ENCODE results near the gene DDRGK1.
"Not testable (repeated sequence)": the region's sequence is repeated elsewhere in the genome, so short reads cannot be mapped to it uniquely, and the experiment has no call there.

DDRGK1 gene

DNA sequence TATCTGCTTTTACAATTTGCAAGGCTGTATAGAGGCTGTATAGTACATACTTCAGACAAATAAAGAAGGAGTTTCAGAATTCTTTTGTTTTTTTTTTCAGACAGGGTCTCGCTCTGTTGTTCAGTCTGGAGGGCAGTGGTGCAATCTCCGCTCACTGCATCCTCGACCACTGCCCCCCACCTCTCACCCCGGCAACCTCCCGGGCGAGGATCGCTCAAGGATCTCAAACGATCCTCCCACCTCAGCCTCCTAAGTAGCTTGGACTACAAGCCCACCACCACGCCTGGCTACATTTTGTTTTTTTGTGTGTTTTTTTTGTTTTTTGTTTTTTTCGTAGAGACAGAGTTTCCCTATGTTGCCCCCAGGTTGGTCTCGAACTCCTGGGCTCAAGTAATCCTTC is 46.7 kb downstream of the DDRGK1 start:
- TF ChIP-seq, protein P1, sequence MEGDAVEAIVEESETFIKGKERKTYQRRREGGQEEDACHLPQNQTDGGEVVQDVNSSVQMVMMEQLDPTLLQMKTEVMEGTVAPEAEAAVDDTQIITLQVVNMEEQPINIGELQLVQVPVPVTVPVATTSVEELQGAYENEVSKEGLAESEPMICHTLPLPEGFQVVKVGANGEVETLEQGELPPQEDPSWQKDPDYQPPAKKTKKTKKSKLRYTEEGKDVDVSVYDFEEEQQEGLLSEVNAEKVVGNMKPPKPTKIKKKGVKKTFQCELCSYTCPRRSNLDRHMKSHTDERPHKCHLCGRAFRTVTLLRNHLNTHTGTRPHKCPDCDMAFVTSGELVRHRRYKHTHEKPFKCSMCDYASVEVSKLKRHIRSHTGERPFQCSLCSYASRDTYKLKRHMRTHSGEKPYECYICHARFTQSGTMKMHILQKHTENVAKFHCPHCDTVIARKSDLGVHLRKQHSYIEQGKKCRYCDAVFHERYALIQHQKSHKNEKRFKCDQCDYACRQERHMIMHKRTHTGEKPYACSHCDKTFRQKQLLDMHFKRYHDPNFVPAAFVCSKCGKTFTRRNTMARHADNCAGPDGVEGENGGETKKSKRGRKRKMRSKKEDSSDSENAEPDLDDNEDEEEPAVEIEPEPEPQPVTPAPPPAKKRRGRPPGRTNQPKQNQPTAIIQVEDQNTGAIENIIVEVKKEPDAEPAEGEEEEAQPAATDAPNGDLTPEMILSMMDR (IDR thresholded peaks at IDR 0.05; ENCODE audit: extremely low read depth, missing control alignments): no peak
- no peak for DNase-seq (ENCODE audit: low spot score)

DNA sequence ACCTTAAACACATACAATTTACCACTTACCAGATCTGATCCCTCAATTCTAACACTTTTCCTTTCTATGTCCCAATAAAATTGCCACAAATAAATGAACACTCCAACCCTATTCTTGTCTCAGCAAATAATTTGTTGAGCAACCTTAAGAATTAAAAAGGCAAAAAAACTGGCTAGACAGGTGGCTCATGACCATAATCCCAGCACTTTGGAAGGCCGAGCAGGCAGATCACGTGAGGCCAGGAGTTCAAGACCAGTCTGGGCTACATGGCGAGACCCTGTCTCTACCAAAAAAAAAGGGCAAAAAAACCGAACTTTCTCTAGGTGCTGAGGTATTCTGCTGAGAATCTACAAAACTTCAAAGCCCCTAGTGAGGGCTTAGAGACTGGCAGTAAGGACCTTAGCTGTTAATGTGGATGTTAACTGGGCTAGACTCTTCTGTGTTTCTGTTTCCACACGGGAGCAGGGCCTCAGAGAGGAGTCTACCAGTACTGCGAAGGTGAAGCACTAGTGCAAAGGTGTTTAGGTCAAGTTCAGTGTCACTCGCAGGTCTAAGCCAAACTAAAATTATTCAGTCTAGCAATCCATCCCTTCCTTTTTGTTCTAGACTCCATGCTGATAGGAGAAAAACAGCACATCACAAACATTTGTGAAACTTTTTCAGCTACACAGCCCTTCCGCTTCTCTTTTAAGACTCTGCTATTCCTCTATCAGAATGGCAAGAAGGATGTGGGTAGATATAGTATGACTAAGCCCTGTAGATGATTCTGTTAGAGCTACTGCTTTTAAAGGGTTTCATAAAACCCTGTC is 47.5 kb downstream of the DDRGK1 start:
- DNase-seq (ENCODE audit: low spot score): peak; percentile 67
- TF ChIP-seq, protein P1 (IDR thresholded peaks at IDR 0.05; ENCODE audit: extremely low read depth, missing control alignments): no peak

DNA sequence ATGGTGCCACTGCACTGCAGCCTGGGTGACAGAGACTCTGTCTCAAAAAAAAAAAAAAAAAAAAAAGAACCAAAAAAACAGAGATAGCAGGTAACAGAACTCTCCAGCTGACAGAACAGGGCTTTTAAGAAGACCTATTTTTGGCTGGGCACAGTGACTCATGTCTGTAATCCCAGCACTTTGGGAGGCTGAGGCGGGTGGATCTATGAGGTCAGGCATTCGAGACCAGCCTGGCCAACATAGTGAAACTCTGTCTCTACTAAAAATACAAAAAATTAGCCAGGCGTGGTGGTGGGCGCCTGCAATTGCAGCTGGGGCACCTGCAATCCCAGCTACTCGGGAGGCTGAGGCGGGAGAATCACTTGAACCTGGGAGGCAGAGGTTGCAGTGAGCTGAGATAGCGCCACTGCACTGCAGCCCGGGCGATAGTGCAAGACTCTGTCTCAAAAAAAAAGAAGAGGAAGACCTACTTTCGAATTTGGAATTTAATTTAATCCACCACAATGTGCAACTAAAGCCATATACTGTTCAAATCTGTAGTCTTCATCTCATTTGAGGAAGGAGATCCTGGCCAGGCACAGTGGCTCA is 52.3 kb downstream of the DDRGK1 start:
- DNase-seq (ENCODE audit: low spot score): not testable (repeated sequence)

DNA sequence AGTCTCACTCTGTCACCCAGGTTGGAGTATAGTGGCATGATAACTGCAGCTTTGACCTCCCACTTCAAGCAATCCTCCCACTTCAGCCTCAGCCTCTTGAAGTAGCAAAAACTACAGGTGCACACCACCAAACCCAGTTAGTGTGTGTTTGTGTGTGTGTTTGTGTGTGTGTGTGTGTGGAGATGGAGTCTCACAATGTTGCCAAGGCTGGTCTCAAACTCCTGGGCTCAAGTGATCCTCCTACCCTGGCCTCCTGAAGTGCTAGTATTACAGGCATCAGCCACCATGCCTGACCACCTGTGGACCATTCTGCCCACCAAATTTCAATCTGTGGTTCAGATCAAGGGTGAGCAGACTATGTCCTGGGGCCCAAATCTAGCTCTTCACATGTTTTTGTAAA is 53.6 kb downstream of the DDRGK1 start:
- TF ChIP-seq, protein P1 (IDR thresholded peaks at IDR 0.05; ENCODE audit: extremely low read depth, missing control alignments): no peak
- no peak for DNase-seq (ENCODE audit: low spot score)

DNA sequence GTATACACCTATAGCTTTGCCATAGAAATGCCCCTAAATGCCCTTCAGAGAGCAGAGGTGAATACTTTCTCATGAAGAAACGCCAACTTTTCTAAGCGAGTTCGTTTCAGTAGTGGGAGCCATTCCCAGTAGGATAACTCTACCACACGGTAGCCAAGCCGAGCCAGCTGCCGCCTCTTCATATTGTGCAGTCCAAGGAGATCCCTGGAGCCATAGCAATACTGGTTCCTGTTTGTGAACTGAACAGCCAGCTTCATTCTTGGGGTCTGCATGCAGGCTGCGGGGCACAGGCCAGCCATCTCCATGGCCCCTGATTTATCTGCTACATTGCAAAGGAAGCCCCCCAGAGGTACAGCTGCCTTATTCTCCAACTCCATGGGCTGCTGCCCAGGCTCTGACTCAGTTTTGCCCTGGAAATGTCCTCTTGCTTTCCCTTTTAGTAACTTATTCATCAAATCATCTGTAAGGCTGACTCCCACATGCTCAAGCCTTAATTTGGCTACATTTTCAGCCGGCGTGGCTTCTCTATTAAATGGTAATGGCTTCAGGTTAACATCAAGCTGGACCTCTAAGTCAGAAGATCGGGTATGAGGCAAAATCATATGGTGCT is 57.6 kb downstream of the DDRGK1 start:
- TF ChIP-seq, protein P1 (IDR thresholded peaks at IDR 0.05; ENCODE audit: extremely low read depth, missing control alignments): no peak

DNA sequence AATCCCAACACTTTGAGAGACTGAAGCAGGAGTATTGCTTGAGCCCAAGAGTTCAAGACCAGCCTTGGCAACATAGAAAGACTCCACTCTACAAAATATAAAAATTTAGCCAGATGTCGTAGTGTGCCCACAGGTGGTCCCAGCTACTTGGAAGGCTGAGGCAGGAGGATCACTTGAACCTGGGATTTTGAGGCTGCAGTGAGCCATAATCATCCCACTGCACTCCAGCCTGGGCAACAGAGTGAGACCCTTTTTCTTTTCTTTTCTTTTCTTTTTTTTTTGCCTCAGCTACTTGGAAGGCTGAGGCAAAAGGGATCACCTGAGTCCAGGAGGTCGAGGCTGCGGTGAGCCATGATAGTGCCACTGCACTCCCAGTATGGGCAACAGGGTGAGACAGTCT is 62.7 kb downstream of the DDRGK1 start:
- TF ChIP-seq, protein P1 (IDR thresholded peaks at IDR 0.05; ENCODE audit: extremely low read depth, missing control alignments): no peak
- no peak for DNase-seq (ENCODE audit: low spot score)

More for the DNA sequence above, 57.6 kb downstream of the DDRGK1 start:
- no peak for DNase-seq (ENCODE audit: low spot score)
